ENCODE measurements around the gene AFG1L.
"Not testable (repeated sequence)": the region's sequence is repeated elsewhere in the genome, so short reads cannot be mapped to it uniquely, and the experiment has no call there.

The AFG1L gene

GRCh38 chr6:108419474-108419873 is 124.6 kb downstream of the AFG1L start:
- DNase-seq, result no peak

- DNase-seq, result no peak
Measured at GRCh38 chr6:108419934-108420609, 125.2 kb downstream of the AFG1L start.

- no peak for DNase-seq
Measured at GRCh38 chr6:108421366-108421765, 126.5 kb downstream of the AFG1L start.

- no peak for DNase-seq
Measured at GRCh38 chr6:108423982-108424705, 129.3 kb downstream of the AFG1L start.

DNA sequence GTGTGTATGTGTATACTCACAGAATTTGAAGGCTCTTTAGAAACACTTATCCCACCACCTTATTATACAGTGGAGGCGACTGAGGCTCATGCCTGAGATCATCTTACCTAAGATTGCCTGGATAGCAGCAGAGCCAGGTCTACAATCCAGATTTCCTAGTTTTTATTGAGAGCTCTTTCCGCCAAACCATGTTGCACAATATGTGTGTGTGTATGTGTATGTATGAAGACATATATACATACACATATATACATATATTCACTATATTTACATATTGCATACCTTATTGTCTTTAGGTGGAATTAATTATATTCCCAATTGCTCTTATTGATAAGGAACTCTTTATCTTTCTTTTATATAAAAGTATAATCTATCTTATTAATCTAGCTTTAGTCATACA is 130.6 kb downstream of the AFG1L start:
- DNase-seq, result no peak

DNA sequence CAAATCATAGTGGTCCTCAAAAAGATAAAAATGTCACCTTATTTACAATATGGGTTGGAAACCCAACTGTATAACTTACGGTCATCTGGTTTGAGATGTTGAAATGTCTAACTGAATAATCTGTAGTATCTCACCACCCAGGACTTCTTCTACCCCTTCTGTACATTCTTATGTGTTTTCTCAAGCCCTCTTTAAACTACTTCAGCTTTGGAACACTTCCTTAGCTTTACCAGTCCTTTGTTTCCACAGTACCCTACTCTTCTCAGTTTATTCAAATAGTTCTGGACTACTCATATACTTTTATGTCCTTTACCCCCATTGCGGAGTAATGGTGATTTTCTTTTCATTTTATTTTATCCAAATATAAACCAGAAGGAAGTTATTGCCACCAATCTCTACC is 137.3 kb downstream of the AFG1L start:
- no peak for DNase-seq

DNA sequence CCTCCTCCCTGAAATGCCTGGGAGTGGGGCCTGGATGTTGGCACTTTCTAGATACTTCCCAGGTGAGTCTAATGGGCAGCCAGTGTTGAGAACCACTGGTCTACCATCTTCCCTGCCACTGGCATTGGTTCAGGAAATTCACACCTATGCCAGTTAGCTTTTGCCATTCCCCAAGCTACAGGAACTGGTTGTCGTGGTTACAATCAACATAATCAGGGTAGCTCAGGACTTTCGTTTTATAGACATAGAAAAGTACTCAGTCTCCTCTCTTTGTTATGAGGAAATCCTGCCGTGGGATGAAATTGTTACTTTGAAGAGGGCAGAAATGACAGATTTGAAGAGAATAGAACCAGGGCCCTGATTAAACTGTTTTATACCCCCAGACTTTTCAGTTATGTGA is 137.9 kb downstream of the AFG1L start:
- DNase-seq, result no peak

GRCh38 chr6:108434222-108434621 is 139.4 kb downstream of the AFG1L start:
- DNase-seq, result no peak

DNA sequence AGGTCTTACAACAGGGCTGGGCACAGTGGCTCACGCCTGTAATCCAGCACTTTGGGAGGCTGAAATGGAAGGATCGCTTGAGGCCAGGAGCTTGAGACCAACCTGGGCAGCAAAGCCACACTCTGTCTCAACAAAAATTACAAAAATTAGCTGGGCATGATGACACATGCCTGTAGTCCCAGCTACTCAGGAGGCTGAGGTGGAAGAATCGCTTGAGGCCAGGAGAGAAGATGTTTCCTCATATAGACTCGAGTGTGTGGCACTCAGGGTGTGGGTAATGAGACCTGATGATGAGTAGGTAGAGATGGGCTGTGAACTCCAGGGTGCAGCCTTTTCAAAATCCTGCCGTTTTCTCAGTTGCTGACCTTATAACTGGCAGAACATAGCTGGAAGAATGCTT is 140.5 kb downstream of the AFG1L start:
- DNase-seq, result no peak

DNA sequence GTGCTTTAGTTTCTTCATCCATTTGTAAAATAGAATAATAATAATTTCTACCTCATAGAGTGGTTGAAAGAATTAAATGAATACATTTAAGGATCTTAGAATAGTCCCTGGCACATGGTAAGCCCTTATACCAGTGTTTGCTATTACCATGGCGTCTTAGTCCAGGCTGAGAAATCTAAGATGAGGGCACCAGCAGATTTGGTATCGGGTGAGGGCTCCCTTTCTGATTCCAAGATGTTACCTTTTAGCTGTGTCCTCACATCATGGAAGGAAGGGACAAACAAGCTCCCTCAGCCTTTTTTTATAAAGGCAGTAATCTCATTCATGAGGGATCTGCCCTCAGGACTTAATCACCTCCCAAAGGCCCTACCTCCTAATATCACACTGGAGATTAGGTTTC is 141.9 kb downstream of the AFG1L start:
- no peak for DNase-seq

DNA sequence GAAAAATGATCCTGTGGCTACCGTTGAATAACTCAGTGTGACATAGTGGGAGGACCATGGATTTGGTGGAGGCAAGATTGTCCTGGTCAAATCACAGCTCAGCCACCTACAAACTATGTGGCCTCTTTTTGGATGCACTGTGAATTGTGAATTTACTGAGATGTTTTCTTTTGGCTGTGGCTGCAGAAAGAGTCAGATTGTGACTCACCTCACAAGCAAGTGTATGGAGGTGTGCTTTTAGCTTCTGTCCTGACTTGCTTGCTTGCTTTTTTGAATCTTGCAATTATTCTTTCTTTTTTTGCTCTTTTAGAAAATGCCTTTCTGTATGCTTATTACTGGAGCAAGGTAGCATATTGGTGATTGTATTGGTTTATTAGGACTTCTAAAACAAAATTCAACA is 143.0 kb downstream of the AFG1L start:
- DNase-seq, result no peak

GRCh38 chr6:108438918-108439317 is 144.1 kb downstream of the AFG1L start:
- no peak for DNase-seq

DNA sequence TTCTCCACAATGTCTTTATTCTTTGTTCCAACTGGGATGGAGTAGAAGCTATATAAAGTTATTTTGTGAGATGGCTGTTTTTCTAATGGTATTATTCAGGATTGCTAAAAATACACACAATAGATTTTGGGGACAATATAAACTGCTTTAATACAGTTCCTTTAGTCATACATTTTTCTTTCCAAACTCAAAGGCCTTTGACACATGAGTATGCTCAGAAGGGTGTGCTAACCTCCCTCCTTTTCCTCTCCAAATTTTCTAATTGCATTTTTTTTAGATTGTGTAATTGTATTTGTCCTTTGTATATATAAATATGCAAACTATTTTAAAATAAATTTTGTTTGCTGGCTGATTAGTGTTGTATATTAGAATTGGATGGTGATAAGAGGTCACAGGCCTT is 146.3 kb downstream of the AFG1L start:
- no peak for DNase-seq

DNA sequence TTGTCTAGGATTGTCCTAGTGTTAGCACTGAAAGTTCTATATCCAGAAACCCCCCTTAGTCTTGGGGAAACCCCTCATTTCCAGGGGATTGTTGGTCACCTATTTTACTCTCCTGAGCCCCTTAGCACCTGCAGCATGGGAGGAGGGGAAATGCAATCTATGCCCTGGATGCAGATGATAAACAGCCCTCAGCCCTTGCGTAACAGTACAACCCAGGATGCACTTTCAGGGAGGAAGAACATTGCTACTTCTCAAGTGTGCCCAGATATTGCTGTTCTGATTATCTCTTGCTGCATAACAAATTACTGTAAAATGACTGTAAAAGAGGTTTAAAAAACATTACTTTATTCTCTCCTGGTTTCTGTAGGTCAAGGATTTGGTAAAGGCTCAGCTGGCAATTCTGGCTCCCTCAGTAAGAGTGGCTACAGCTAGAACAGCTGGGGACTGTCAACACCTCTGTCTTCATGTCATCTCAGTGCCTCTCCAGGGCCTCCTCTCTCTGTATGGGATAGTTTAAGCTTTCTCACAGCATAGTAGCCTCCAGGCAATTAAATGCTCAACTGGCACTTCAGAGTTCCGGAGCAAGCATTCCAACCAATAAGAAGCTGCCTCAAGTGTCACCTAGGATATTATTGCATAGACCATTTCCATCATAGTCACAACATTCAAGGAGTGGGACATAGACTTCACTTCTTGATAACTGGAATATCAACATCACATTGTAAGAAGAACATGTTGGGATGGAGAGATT is 148.1 kb downstream of the AFG1L start:
- no peak for DNase-seq

GRCh38 chr6:108446629-108447150 is 151.8 kb downstream of the AFG1L start:
- no peak for DNase-seq

GRCh38 chr6:108448481-108448880 is 153.6 kb downstream of the AFG1L start:
- no peak for DNase-seq

- DNase-seq, result not testable (repeated sequence)
Measured at GRCh38 chr6:108449717-108450116, 154.9 kb downstream of the AFG1L start.

GRCh38 chr6:108451816-108452215 is 157.0 kb downstream of the AFG1L start:
- DNase-seq, result no peak

DNA sequence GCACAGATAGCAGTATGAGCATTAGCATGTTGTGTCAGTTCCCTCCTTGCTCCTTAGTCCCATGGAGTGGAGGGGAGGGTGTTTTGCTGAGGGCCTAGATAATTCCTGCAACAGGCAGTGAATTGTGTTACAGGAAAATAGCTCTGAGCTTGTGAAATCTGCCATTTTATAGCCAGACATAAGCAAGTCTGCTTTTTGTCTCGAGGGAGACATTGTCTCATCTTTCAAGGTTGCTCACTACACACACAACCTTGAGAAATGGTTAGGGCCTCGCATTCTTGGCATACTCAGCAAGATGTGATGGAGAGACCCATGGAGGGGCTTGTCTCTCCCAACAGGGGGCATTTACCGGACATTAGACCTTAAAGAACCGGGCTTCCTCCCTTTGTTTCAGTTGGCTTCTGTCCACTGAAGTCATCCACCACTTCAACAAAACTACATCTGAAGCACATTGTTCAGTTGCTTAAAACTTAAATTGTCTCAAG is 157.9 kb downstream of the AFG1L start:
- DNase-seq, result no peak

DNA sequence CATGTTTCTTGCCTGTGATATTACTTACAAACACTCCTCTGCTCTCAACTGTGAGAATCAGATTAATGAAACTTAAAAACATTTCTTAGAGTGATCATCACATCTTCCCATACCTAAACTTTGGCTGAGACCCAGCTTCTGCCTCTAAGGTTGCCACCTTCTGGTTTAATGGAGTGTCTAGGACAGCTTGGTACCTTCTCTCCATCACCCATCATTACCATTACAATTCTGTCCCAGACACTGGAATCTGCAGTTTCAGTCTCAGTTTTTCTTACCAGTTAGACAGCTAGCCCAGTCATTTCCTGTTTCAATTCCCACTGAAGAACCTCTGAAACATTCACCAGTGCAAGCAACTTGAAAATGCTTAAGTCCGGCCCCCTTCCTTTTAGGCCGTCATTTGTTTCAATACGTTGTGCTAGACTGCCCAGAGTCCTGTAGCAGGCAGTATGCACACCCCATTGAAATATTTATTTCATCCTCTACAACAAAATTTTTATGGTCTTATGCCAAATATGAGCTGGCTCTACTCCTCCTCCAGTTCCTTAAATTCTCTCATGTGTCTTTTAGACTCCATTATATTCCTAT is 158.8 kb downstream of the AFG1L start:
- DNase-seq, result no peak

DNA sequence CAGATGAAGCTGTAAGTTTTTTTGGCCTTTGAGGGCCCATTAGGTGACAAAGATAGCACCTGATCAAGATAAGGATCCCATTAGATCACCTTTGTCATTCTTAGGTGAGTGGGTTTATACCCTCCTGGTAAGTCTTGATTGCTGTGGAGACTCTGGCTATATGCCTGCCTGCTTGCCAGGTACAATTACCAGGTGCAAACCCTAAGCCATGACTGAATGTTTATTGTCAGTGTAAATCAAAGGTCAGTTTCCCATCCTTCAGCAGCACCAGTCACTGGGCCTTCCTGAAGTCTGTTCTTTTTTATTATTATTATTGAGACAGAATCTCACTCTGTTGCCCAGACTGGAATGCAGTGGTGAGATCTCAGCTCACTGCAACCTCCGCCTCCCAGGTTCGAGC is 159.5 kb downstream of the AFG1L start:
- DNase-seq, result no peak

- no peak for DNase-seq
Measured at GRCh38 chr6:108455688-108456087, 160.8 kb downstream of the AFG1L start.

GRCh38 chr6:108463784-108464183 is 168.9 kb downstream of the AFG1L start:
- DNase-seq, result no peak
